Neuronal stem cell (in vitro differentiated cells): ENCODE measurements around the gene KCTD10.
A peak's percentile ranks its signal among the peaks of the same experiment; 100 is the strongest.
"Not testable (repeated sequence)": the region's sequence is repeated elsewhere in the genome, so short reads cannot be mapped to it uniquely, and the experiment has no call there.

Experiments used
- DNase-seq: peaks from one replicate; pipeline ENCODE4 v3.0.0-alpha.2; 2013; ENCODE audit warnings: low spot score
- H2AFZ ChIP-seq: one replicate; pipeline ENCODE4 v1.6.1; 2013; ENCODE audit warnings: mild to moderate bottlenecking, low read length, inconsistent platforms
- H2AK5ac ChIP-seq: 2 replicates; pipeline ENCODE4 v1.6.1; 2013; ENCODE audit warnings: low read depth, mild to moderate bottlenecking, inconsistent platforms, low read length, moderate library complexity, mixed read lengths
- H2BK120ac ChIP-seq: 2 replicates; pipeline ENCODE4 v1.6.1; 2013; ENCODE audit warnings: low read depth, mild to moderate bottlenecking, inconsistent platforms, low read length, moderate library complexity, mixed read lengths
- H2BK12ac ChIP-seq: one replicate; pipeline ENCODE4 v1.6.1; 2013; ENCODE audit warnings: low read length, inconsistent platforms
- H2BK15ac ChIP-seq: 2 replicates; pipeline ENCODE4 v1.6.1; 2013; ENCODE audit warnings: mild to moderate bottlenecking, low read length, inconsistent platforms, mixed read lengths
- H2BK5ac ChIP-seq: one replicate; pipeline ENCODE4 v1.6.1; 2013; ENCODE audit warnings: inconsistent platforms, mild to moderate bottlenecking, low read length, moderate library complexity
- H3K14ac ChIP-seq: one replicate; pipeline ENCODE4 v1.6.1; 2013; ENCODE audit warnings: low read length, inconsistent platforms
- H3K18ac ChIP-seq: 2 replicates; pipeline ENCODE4 v1.6.1; 2013; ENCODE audit warnings: low read length, inconsistent platforms
- H3K23ac ChIP-seq: 2 replicates; pipeline ENCODE4 v1.6.1; 2013; ENCODE audit warnings: low read depth, mild to moderate bottlenecking, mixed read lengths, low read length, inconsistent platforms; ENCODE audit not compliant: poor library complexity
- H3K27ac ChIP-seq: replicated peaks from 3 replicates; pipeline ENCODE4 v1.5.1; 2013; ENCODE audit warnings: low read length, inconsistent platforms
- H3K27me3 ChIP-seq, 3 experiments: 2 replicates each; pipeline ENCODE4 v1.6.1; 2013; ENCODE audit warnings: low read length in 3 of 3, mild to moderate bottlenecking in 2 of 3, inconsistent platforms in 1 of 3, low read depth in 1 of 3, mixed read lengths in 1 of 3, moderate library complexity in 1 of 3; ENCODE audit not compliant: control insufficient read depth in 3 of 3, insufficient read depth in 3 of 3
- H3K36me3 ChIP-seq, 2 donors: replicated peaks in 1 of 2; 2 replicates each; pipeline ENCODE4 v1.6.1; 2013; ENCODE audit warnings: low read length in 2 of 2; ENCODE audit not compliant: control insufficient read depth in 2 of 2, insufficient read depth in 2 of 2
- H3K4ac ChIP-seq: 2 replicates; pipeline ENCODE4 v1.6.1; 2013; ENCODE audit warnings: inconsistent platforms, mild to moderate bottlenecking, low read length, moderate library complexity
- H3K4me1 ChIP-seq, 2 donors: 1 replicate in 1 of 2; 2 replicates in 1 of 2; pipeline ENCODE4 v1.6.1; 2013; ENCODE audit warnings: low read length in 2 of 2, low read depth in 1 of 2; ENCODE audit not compliant: control insufficient read depth in 2 of 2, insufficient read depth in 1 of 2
- H3K4me2 ChIP-seq: one replicate; pipeline ENCODE4 v1.6.1; 2013; ENCODE audit warnings: mild to moderate bottlenecking, low read length, inconsistent platforms; ENCODE audit not compliant: insufficient read depth, poor library complexity, severe bottlenecking
- H3K4me3 ChIP-seq, 2 donors: 2 replicates each; pipeline ENCODE4 v1.5.1; 2013; ENCODE audit warnings: low read length in 2 of 2, mild to moderate bottlenecking in 2 of 2, inconsistent platforms in 1 of 2, moderate library complexity in 1 of 2
- H3K79me1 ChIP-seq: one replicate; pipeline ENCODE4 v1.6.1; 2013; ENCODE audit warnings: low read depth, mild to moderate bottlenecking, inconsistent platforms, low read length, moderate library complexity
- H3K9ac ChIP-seq: one replicate; pipeline ENCODE4 v1.6.1; 2013; ENCODE audit warnings: mild to moderate bottlenecking, low read depth, low read length, inconsistent platforms; ENCODE audit not compliant: poor library complexity
- H3K9me3 ChIP-seq, 2 donors: replicated peaks in 1 of 2; 2 replicates each; pipeline versions ENCODE3 to v1.6.1; 2013; ENCODE audit warnings: low read length in 2 of 2, mild to moderate bottlenecking in 2 of 2, inconsistent platforms in 1 of 2, low read depth in 1 of 2, mixed read lengths in 1 of 2, moderate library complexity in 1 of 2; ENCODE audit not compliant: control insufficient read depth in 2 of 2, insufficient read depth in 1 of 2
- H4K8ac ChIP-seq: one replicate; pipeline ENCODE4 v1.6.1; 2013; ENCODE audit warnings: low read depth, mild to moderate bottlenecking, inconsistent platforms, low read length, moderate library complexity
- H4K91ac ChIP-seq: one replicate; pipeline ENCODE4 v1.6.1; 2013; ENCODE audit warnings: low read length, low read depth, mild to moderate bottlenecking, inconsistent platforms; ENCODE audit not compliant: poor library complexity
- WGBS, 2 donors: extraction: QIAGEN DNeasy Blood & Tissue Kit; methylation state at CpG; one replicate each; pipeline ENCODE4 v1.1.7; 2013; ENCODE audit warnings: missing lambda C conversion rate in 2 of 2, mixed read lengths in 1 of 2; ENCODE audit not compliant: insufficient read length in 2 of 2, insufficient replicate concordance in 1 of 2; ENCODE audit errors: extremely low coverage in 2 of 2; 5-methylcytosine and 5-hydroxymethylcytosine counted together

KCTD10 gene

GRCh38 chr12:109476807-109477184 lies 304 bp downstream of the KCTD10 start:
- no peak overlapping the region for H2BK12ac ChIP-seq
- H4K91ac ChIP-seq: no peak overlapping the region
- WGBS, 2 donors: 88 to 100% methylated on average over 1 to 2 of the region's 11 CpGs
- H3K18ac ChIP-seq: peak overlapping the region; percentile 87
- peak overlapping the region; percentile 92 for H3K9ac ChIP-seq
- H2BK120ac ChIP-seq: no peak overlapping the region
- DNase-seq: no peak
- no peak overlapping the region for H2AK5ac ChIP-seq
- peak overlapping the region; percentile 99 for H2AFZ ChIP-seq
- peak overlapping the region; percentile 67 for H2BK5ac ChIP-seq
- H3K27ac ChIP-seq: no peak overlapping the region
- no peak overlapping the region for H3K14ac ChIP-seq
- H3K79me1 ChIP-seq: peaks cover 5% of the 10 kb centered on the region
- H3K36me3 ChIP-seq: peaks cover 2 to 36% of the 10 kb centered on the region in 2 donors
- H3K27me3 ChIP-seq: no peaks in the 10 kb centered on the region
- peak overlapping the region; percentile 30 for H2BK15ac ChIP-seq
- H3K4me1 ChIP-seq: peaks cover 2 to 8% of the 10 kb centered on the region in 2 donors
- H4K8ac ChIP-seq: no peak overlapping the region
- H3K4ac ChIP-seq: no peak overlapping the region
- H3K9me3 ChIP-seq: no peaks in the 10 kb centered on the region
- peak overlapping the region; percentile 46 for H3K23ac ChIP-seq
- peak overlapping the region; percentile 91 to 92 for H3K4me3 ChIP-seq
- peak overlapping the region; percentile 65 for H3K4me2 ChIP-seq

- peak overlapping the region; percentile 67 for H2BK5ac ChIP-seq
- H4K8ac ChIP-seq: no peak overlapping the region
- peak overlapping the region; percentile 92 for H3K9ac ChIP-seq
- no peak overlapping the region for H2BK120ac ChIP-seq
- H3K79me1 ChIP-seq: peaks cover 5% of the 10 kb centered on the region
- H3K27me3 ChIP-seq: no peaks in the 10 kb centered on the region
- peak overlapping the region; percentile 65 for H3K4me2 ChIP-seq
- H3K4ac ChIP-seq: no peak overlapping the region
- H3K9me3 ChIP-seq: no peaks in the 10 kb centered on the region
- no peak overlapping the region for H3K18ac ChIP-seq
- peak overlapping the region; percentile 35 for H2AK5ac ChIP-seq
- no peak overlapping the region for H4K91ac ChIP-seq
- H3K4me3 ChIP-seq: peak overlapping the region; percentile 91 to 92
- H2BK12ac ChIP-seq: no peak overlapping the region
- WGBS, 2 donors: no CpG with 5 or more reads among the region's 19 CpGs
- H3K4me1 ChIP-seq: peaks cover 2 to 8% of the 10 kb centered on the region in 2 donors
- H3K14ac ChIP-seq: no peak overlapping the region
- no peak overlapping the region for H3K23ac ChIP-seq
- DNase-seq: no peak
- H2AFZ ChIP-seq: peak overlapping the region; percentile 99
- H3K36me3 ChIP-seq: peaks cover 2 to 42% of the 10 kb centered on the region in 2 donors
- H3K27ac ChIP-seq: no peak overlapping the region
- peak overlapping the region; percentile 30 for H2BK15ac ChIP-seq
Measured at GRCh38 chr12:109475993-109476806, 900 bp downstream of the KCTD10 start.

GRCh38 chr12:109475121-109475520 lies 2.0 kb downstream of the KCTD10 start:
- peak overlapping the region in 1 of 2 donors; percentile 92 for H3K4me3 ChIP-seq
- no CpG with 5 or more reads among the region's 7 CpGs for WGBS, 2 donors
- no peak overlapping the region for H3K18ac ChIP-seq
- H3K4me2 ChIP-seq: no peak overlapping the region
- H3K4me1 ChIP-seq: peaks cover 2 to 8% of the 10 kb centered on the region in 2 donors
- H3K4ac ChIP-seq: no peak overlapping the region
- no peak overlapping the region for H4K8ac ChIP-seq
- no peaks in the 10 kb centered on the region for H3K9me3 ChIP-seq
- no peak overlapping the region for H3K14ac ChIP-seq
- no peak overlapping the region for H2BK120ac ChIP-seq
- H2AK5ac ChIP-seq: no peak overlapping the region
- H3K79me1 ChIP-seq: peaks cover 5% of the 10 kb centered on the region
- H4K91ac ChIP-seq: no peak overlapping the region
- H2BK15ac ChIP-seq: no peak overlapping the region
- H2AFZ ChIP-seq: no peak overlapping the region
- no peak overlapping the region for H3K27ac ChIP-seq
- DNase-seq: no peak
- H2BK5ac ChIP-seq: no peak overlapping the region
- H3K36me3 ChIP-seq: peaks cover 2 to 53% of the 10 kb centered on the region in 2 donors
- H3K27me3 ChIP-seq: no peaks in the 10 kb centered on the region
- no peak overlapping the region for H3K9ac ChIP-seq
- no peak overlapping the region for H3K23ac ChIP-seq
- H2BK12ac ChIP-seq: no peak overlapping the region

GRCh38 chr12:109473526-109474270 lies 3.4 kb downstream of the KCTD10 start:
- DNase-seq: not testable (repeated sequence)

More at GRCh38 chr12:109473526-109474270, 3.4 kb downstream of the KCTD10 start:
- not testable (repeated sequence) for H4K8ac ChIP-seq, H3K14ac ChIP-seq, H3K4me1 ChIP-seq, H3K9ac ChIP-seq, H2AK5ac ChIP-seq, H2AFZ ChIP-seq, H2BK12ac ChIP-seq, H3K18ac ChIP-seq, H3K4me3 ChIP-seq, H3K27ac ChIP-seq, H3K9me3 ChIP-seq, H2BK5ac ChIP-seq, H2BK120ac ChIP-seq, H3K23ac ChIP-seq, H2BK15ac ChIP-seq, H3K27me3 ChIP-seq, H4K91ac ChIP-seq, H3K4ac ChIP-seq, H3K4me2 ChIP-seq
- Histone ChIP-seq H3K36me3 (peaks cover 7 to 65% of the 10 kb centered on the region in 2 donors), H3K79me1 (peaks cover 10% of the 10 kb centered on the region)
- WGBS, 2 donors: no CpG with 5 or more reads among the region's 16 CpGs
